Osteocyte (in vitro differentiated cells): ENCODE results near the gene FASTK. TPM values are rescaled to one million over a fixed set of nuclear protein-coding genes. Genes with fewer than 3 reads are reported as not detected.

Source experiments
- DNase-seq: peaks from one replicate; pipeline ENCODE4 v3.0.0; 2021; ENCODE audit warnings: mixed read lengths; ENCODE audit not compliant: unreplicated experiment; ENCODE audit errors: extremely low spot score
- H3K27ac Mint-ChIP-seq: one replicate; pipeline ENCODE4 v1.8.0; 2021; ENCODE audit warnings: mild to moderate bottlenecking, mixed read lengths; ENCODE audit not compliant: unreplicated experiment
- H3K27me3 Mint-ChIP-seq: one replicate; pipeline ENCODE4 v1.8.0; 2021; ENCODE audit warnings: mixed read lengths; ENCODE audit not compliant: unreplicated experiment
- H3K36me3 Mint-ChIP-seq: one replicate; pipeline ENCODE4 v1.8.0; 2021; ENCODE audit warnings: mixed read lengths; ENCODE audit not compliant: unreplicated experiment
- H3K4me1 Mint-ChIP-seq: one replicate; pipeline ENCODE4 v1.8.0; 2021; ENCODE audit warnings: mixed read lengths; ENCODE audit not compliant: unreplicated experiment
- H3K4me3 Mint-ChIP-seq: one replicate; pipeline ENCODE4 v1.8.0; 2021; ENCODE audit warnings: mild to moderate bottlenecking, moderate library complexity, mixed read lengths; ENCODE audit not compliant: unreplicated experiment
- H3K9me3 Mint-ChIP-seq: one replicate; pipeline ENCODE4 v1.8.0; 2021; ENCODE audit warnings: mixed read lengths; ENCODE audit not compliant: unreplicated experiment
- total RNA-seq: library from RNA; stranded (reverse); gene quantifications from 2 replicates; pipeline ENCODE4 v1.2.1, GENCODE V29; 2021
- TF ChIP-seq, protein P1 (sequence below): fragments of 200-600 bp; sonication (generic); IDR thresholded peaks from 2 replicates; pipeline ENCODE4 v1.5.0; 2021; ENCODE audit warnings: antibody characterized with exemption, mild to moderate bottlenecking, moderate library complexity

The FASTK gene
- total RNA-seq, 1 donor from 2014 or later: 104 TPM

DNA sequence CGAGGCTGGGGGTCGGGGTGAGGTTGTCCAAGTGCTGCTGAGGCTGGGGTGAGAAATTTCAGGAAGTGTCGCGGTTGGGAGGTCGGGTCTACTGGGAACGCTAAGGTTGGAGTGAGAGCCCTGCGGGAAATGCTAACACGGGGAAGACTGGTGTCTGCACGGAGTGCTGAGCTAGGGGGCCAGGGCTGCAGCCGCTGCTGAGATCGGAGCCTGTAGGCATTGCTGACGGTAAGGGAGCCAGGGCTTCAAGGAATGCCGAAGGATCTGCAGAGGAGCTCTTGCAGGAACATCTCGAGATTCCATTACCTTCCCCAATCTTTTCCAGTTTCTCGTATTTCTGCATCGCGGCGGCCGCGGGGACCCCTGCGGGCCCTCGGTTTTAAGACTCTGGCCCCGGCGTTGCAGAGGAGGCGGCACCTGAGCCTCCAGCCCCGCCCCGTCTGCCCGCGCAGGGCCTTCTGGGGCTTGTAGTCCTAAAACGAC, 23.1 kb downstream of the FASTK start, which contains the start of gene CDK5:
TSS of gene CDK5 (minus strand) at position 392 of the 483 bp plus-strand sequence. CDS start at position 343, 49 bp downstream.
- TF ChIP-seq, protein P1, sequence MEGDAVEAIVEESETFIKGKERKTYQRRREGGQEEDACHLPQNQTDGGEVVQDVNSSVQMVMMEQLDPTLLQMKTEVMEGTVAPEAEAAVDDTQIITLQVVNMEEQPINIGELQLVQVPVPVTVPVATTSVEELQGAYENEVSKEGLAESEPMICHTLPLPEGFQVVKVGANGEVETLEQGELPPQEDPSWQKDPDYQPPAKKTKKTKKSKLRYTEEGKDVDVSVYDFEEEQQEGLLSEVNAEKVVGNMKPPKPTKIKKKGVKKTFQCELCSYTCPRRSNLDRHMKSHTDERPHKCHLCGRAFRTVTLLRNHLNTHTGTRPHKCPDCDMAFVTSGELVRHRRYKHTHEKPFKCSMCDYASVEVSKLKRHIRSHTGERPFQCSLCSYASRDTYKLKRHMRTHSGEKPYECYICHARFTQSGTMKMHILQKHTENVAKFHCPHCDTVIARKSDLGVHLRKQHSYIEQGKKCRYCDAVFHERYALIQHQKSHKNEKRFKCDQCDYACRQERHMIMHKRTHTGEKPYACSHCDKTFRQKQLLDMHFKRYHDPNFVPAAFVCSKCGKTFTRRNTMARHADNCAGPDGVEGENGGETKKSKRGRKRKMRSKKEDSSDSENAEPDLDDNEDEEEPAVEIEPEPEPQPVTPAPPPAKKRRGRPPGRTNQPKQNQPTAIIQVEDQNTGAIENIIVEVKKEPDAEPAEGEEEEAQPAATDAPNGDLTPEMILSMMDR: no peak
- Mint-ChIP-seq H3K27me3 (no peaks in the 10 kb centered on the region), H3K4me3 (peak within 1 kb of the TSS; percentile 89), H3K27ac (peak within 1 kb of the TSS; percentile 95), H3K9me3 (no peaks in the 10 kb centered on the region), H3K4me1 (peaks cover 42% of the 10 kb centered on the region), H3K36me3 (no peaks in the 10 kb centered on the region)
- DNase-seq: no peak

DNA sequence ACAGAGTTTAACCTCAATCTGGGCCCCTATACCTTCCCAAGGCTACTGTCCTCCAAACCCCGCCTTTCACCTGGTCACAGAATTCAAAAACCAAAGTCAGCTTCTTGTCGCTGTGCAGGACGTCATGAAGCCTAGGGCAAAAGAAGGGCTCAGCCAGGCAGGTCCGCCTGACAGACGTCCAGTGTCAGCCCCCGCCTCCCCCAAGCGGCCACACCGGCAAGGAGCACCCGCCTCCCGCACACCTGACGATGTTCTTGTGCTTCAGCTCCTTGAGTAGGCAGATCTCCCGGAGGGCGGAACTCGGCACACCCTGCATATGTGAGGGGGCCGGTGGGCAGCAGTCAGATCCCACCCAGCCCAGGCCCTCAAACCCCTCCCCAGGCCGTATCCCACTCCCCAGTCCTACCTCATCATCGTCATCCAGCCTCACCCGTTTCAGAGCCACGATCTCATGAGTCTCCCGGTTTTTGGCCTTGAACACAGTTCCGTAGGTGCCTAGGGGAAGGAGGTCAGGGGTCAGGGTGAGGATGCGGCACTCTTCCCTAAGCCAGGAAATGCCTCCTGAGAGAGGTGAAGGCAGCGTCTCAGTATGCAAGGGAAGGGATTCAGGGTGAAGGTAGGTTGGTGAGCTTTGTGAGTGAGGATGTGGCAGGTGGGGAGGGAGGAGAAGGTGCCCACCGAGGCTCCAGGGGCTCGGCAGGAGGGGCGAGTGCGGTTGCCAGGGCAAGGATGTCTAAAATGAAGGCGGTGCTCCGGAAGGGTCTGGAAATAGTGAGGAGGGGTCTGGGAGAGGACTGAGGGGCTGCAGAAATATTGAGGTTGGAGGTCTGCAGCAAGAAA, 23.7 kb downstream of the FASTK start:
- no peak for DNase-seq
- peak overlapping the region; percentile 95 for H3K27ac Mint-ChIP-seq
- no peaks in the 10 kb centered on the region for H3K27me3 Mint-ChIP-seq
- TF ChIP-seq, protein P1: no peak
- no peaks in the 10 kb centered on the region for H3K9me3 Mint-ChIP-seq
- peak overlapping the region; percentile 89 for H3K4me3 Mint-ChIP-seq
- peaks cover 36% of the 10 kb centered on the region for H3K4me1 Mint-ChIP-seq
- H3K36me3 Mint-ChIP-seq: no peaks in the 10 kb centered on the region

DNA sequence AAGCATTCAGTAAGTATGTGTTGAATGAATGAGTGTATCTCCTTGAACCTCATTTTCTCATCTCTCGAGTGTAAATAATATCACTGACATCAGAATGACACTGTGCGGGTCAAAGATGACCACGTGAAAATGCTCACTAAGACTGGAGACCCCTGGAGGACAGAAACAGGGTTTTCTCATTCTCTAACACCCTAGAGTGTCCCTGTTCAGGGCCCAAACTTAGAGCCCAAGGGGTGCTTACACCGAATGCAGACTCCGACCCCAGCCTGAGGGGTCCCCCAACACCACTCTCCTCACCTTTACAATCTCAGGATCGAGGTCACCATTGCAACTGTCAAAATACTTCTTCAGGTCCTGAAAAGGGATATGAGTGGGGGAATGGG, 24.3 kb downstream of the FASTK start:
- no peaks in the 10 kb centered on the region for H3K9me3 Mint-ChIP-seq
- TF ChIP-seq, protein P1: no peak
- DNase-seq: no peak
- no peaks in the 10 kb centered on the region for H3K36me3 Mint-ChIP-seq
- no peak overlapping the region for H3K27ac Mint-ChIP-seq
- peaks cover 32% of the 10 kb centered on the region for H3K4me1 Mint-ChIP-seq
- no peaks in the 10 kb centered on the region for H3K27me3 Mint-ChIP-seq
- H3K4me3 Mint-ChIP-seq: peak overlapping the region; percentile 89

DNA sequence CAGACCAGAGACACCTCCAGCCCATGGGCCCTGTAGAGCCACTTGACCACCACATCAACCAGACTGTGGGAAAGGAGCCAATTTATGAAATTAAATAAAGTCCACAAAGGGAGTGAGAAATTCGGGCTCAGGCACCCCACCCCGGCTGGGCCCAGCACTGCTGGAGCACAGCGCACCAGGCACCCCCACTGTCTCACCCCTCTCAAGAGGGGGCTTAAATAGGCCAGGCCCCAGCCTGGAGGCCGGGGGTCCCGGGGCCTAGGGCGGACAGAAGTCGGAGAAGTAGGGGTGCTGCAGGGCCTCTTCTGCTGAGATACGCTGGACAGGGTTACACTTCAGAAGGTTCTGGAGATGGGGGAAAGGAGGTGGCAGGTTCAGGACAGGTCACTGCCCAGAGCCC, 26.9 kb downstream of the FASTK start:
- peaks cover 22% of the 10 kb centered on the region for H3K4me1 Mint-ChIP-seq
- H3K27ac Mint-ChIP-seq: no peak overlapping the region
- no peak overlapping the region for H3K4me3 Mint-ChIP-seq
- DNase-seq: no peak
- H3K27me3 Mint-ChIP-seq: no peaks in the 10 kb centered on the region
- no peaks in the 10 kb centered on the region for H3K36me3 Mint-ChIP-seq
- TF ChIP-seq, protein P1: no peak
- H3K9me3 Mint-ChIP-seq: no peaks in the 10 kb centered on the region

DNA sequence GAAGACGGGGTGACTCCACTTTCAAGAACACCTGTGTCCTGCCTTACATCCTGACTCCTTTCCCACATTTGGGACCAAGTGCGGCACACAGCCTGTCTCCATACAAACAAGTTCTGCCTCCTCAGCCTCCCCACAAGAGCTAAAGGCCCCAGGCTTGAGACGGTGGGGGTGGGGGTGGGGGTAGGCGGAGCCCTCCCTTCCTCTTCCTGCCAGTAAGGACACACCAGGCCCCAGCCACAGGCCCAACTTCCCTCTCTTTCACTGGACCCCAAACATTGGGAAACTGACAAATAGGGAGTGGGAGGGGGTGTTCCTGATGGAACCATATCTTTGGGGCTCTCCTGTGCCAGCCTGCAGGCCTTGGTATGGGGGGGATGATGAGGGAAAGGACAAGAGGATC, 27.5 kb downstream of the FASTK start:
- Mint-ChIP-seq H3K9me3 (no peaks in the 10 kb centered on the region), H3K4me3 (no peak overlapping the region), H3K36me3 (no peaks in the 10 kb centered on the region), H3K27me3 (no peaks in the 10 kb centered on the region), H3K4me1 (peaks cover 16% of the 10 kb centered on the region), H3K27ac (no peak overlapping the region)
- no peak for DNase-seq
- TF ChIP-seq, protein P1: no peak
